Loucy (cell line): ENCODE data around the gene ADGB.

Experiments used
- H2AFZ ChIP-seq: fragments of 200-600 bp; sonication (generic); 2 replicates; pipeline ENCODE4 v1.6.0; 2016; ENCODE audit warnings: antibody characterized with exemption, mild to moderate bottlenecking, low read length, moderate library complexity
- H3F3A ChIP-seq: fragments of 200-600 bp; 2 replicates; pipeline ENCODE4 v1.6.0; 2016; ENCODE audit warnings: antibody characterized with exemption, low read depth, mild to moderate bottlenecking
- H3K27me3 ChIP-seq: fragments of 200-600 bp; sonication (generic); 2 replicates; pipeline ENCODE4 v1.6.1; 2014; ENCODE audit warnings: low read length, mild to moderate bottlenecking; ENCODE audit not compliant: insufficient read depth, poor library complexity, severe bottlenecking
- H3K36me3 ChIP-seq: fragments of 200-600 bp; sonication (generic); 2 replicates; pipeline ENCODE4 v1.6.1; 2016; ENCODE audit warnings: low read length; ENCODE audit not compliant: insufficient read depth
- H3K4me1 ChIP-seq: fragments of 200-600 bp; sonication (generic); 2 replicates; pipeline ENCODE4 v1.5.1; 2014; ENCODE audit warnings: low read length, mild to moderate bottlenecking; ENCODE audit not compliant: insufficient read depth, poor library complexity, severe bottlenecking
- H3K4me2 ChIP-seq: fragments of 200-600 bp; sonication (generic); 2 replicates; pipeline ENCODE4 v1.6.0; 2014; ENCODE audit warnings: antibody characterized with exemption, low read length, low read depth, mild to moderate bottlenecking; ENCODE audit not compliant: poor library complexity, severe bottlenecking
- H3K4me3 ChIP-seq: fragments of 200-600 bp; sonication (generic); 2 replicates; pipeline ENCODE4 v1.5.1; 2014; ENCODE audit warnings: low read length, mild to moderate bottlenecking, mixed read lengths; ENCODE audit not compliant: poor library complexity, severe bottlenecking
- H3K79me2 ChIP-seq: fragments of 200-600 bp; sonication (generic); 2 replicates; pipeline ENCODE4 v1.6.1; 2014; ENCODE audit warnings: low read length; ENCODE audit not compliant: insufficient read depth
- H3K9ac ChIP-seq: fragments of 200-600 bp; sonication (generic); 2 replicates; pipeline ENCODE4 v1.6.0; 2014; ENCODE audit warnings: mild to moderate bottlenecking, low read depth, low read length, moderate library complexity; ENCODE audit not compliant: poor library complexity, severe bottlenecking
- H3K9me2 ChIP-seq: fragments of 200-600 bp; sonication (generic); replicated peaks from 2 replicates; pipeline ENCODE4 v1.6.1; 2016; ENCODE audit warnings: low read depth, low read length, mixed read lengths
- H3K9me3 ChIP-seq: fragments of 200-600 bp; sonication (generic); 2 replicates; pipeline ENCODE4 v1.6.1; 2014; ENCODE audit warnings: mild to moderate bottlenecking, antibody characterized with exemption, low read length, low read depth; ENCODE audit not compliant: insufficient read depth
- H4K20me1 ChIP-seq: fragments of 200-600 bp; sonication (generic); 2 replicates; pipeline ENCODE4 v1.6.0; 2014; ENCODE audit warnings: antibody characterized with exemption, low read length, mild to moderate bottlenecking; ENCODE audit not compliant: insufficient read depth, poor library complexity, severe bottlenecking
- CTCF ChIP-seq: fragments of 200-600 bp; sonication (generic); conservative IDR thresholded peaks from 2 replicates; pipeline ENCODE4 v1.5.1; 2014; ENCODE audit warnings: mild to moderate bottlenecking, antibody characterized with exemption, low read length
- EZH2phosphoT487 ChIP-seq: fragments of 200-600 bp; IDR thresholded peaks from 2 replicates; pipeline ENCODE4 v1.6.1; 2018; ENCODE audit warnings: antibody characterized with exemption, mild to moderate bottlenecking, moderate library complexity, borderline replicate concordance

ADGB gene

GRCh38 chr6:146582857-146583256, 15.9 kb upstream of the ADGB start:
- no peak overlapping the region for H3K9ac ChIP-seq
- TF ChIP-seq EZH2phosphoT487 = no peak
- no peak for TF ChIP-seq CTCF
- H3K36me3 ChIP-seq = no peaks in the 10 kb centered on the region
- no peak overlapping the region for H2AFZ ChIP-seq
- no peaks in the 10 kb centered on the region for H3K9me2 ChIP-seq
- no peaks in the 10 kb centered on the region for H3F3A ChIP-seq
- no peaks in the 10 kb centered on the region for H4K20me1 ChIP-seq
- H3K4me2 ChIP-seq = no peak overlapping the region
- no peaks in the 10 kb centered on the region for H3K79me2 ChIP-seq
- H3K4me1 ChIP-seq = no peaks in the 10 kb centered on the region
- no peak overlapping the region for H3K4me3 ChIP-seq
- H3K27me3 ChIP-seq = no peaks in the 10 kb centered on the region
- no peaks in the 10 kb centered on the region for H3K9me3 ChIP-seq

- Histone ChIP-seq H3K4me3 (no peak overlapping the region), H3K4me2 (no peak overlapping the region), H3K27me3 (no peaks in the 10 kb centered on the region), H3K36me3 (no peaks in the 10 kb centered on the region), H3K9me3 (no peaks in the 10 kb centered on the region), H3K9me2 (no peaks in the 10 kb centered on the region), H2AFZ (no peak overlapping the region), H4K20me1 (no peaks in the 10 kb centered on the region), H3K4me1 (no peaks in the 10 kb centered on the region), H3F3A (no peaks in the 10 kb centered on the region), H3K9ac (no peak overlapping the region), H3K79me2 (no peaks in the 10 kb centered on the region)
- no peak for TF ChIP-seq CTCF
- no peak for TF ChIP-seq EZH2phosphoT487
Measured at GRCh38 chr6:146583966-146584365, 14.8 kb upstream of the ADGB start.

GRCh38 chr6:146587459-146587858, 11.3 kb upstream of the ADGB start:
- no peaks in the 10 kb centered on the region for H3K79me2 ChIP-seq
- H3K4me2 ChIP-seq = no peak overlapping the region
- no peak overlapping the region for H3K9ac ChIP-seq
- no peaks in the 10 kb centered on the region for H3F3A ChIP-seq
- H3K36me3 ChIP-seq = no peaks in the 10 kb centered on the region
- H3K4me3 ChIP-seq = no peak overlapping the region
- no peak for TF ChIP-seq CTCF
- TF ChIP-seq EZH2phosphoT487 = no peak
- no peaks in the 10 kb centered on the region for H3K27me3 ChIP-seq
- H3K9me3 ChIP-seq = no peaks in the 10 kb centered on the region
- no peaks in the 10 kb centered on the region for H3K4me1 ChIP-seq
- no peaks in the 10 kb centered on the region for H4K20me1 ChIP-seq
- no peak overlapping the region for H2AFZ ChIP-seq
- H3K9me2 ChIP-seq = no peaks in the 10 kb centered on the region
